GM23338 (cell line): ENCODE measurements around the gene KXD1. TPM values are rescaled to one million over a fixed set of nuclear protein-coding genes. Genes with fewer than 3 reads are reported as not detected.
A peak's percentile ranks its signal among the peaks of the same experiment; 100 is the strongest.

ENCODE experiments used
- ATAC-seq: fragments of 200-7000 bp; cut with Tn5 transposase; 3 replicates; pipeline ENCODE4 v1.9.1; 2020
- DNase-seq: peaks from one replicate; pipeline ENCODE4 v3.0.0-alpha.2; 2015; ENCODE audit warnings: low spot score
- H2AFZ ChIP-seq: fragments of 200-600 bp; sonication (generic); 2 replicates; pipeline ENCODE4 v1.8.0; 2016; ENCODE audit warnings: antibody characterized with exemption, mild to moderate bottlenecking, moderate library complexity
- H3F3A ChIP-seq: fragments of 200-600 bp; sonication (generic); replicated peaks from 2 replicates; pipeline ENCODE4 v1.8.0; 2017; ENCODE audit warnings: antibody characterized with exemption, mixed run types, low read depth
- H3K27ac ChIP-seq: fragments of 200-600 bp; sonication (generic); 2 replicates; pipeline ENCODE4 v1.6.1; 2016; ENCODE audit warnings: low read depth
- H3K27me3 ChIP-seq: fragments of 200-600 bp; sonication (generic); 2 replicates; pipeline ENCODE4 v1.8.0; 2016; ENCODE audit warnings: mild to moderate bottlenecking, mixed run types, moderate library complexity; ENCODE audit not compliant: insufficient read depth
- H3K36me3 ChIP-seq: fragments of 200-600 bp; sonication (generic); 2 replicates; pipeline ENCODE4 v1.8.0; 2016; ENCODE audit warnings: mild to moderate bottlenecking; ENCODE audit not compliant: insufficient read depth
- H3K4me1 ChIP-seq: fragments of 200-600 bp; sonication (generic); 2 replicates; pipeline ENCODE4 v1.8.0; 2016; ENCODE audit warnings: mild to moderate bottlenecking, moderate library complexity; ENCODE audit not compliant: insufficient read depth
- H3K4me2 ChIP-seq: fragments of 200-600 bp; sonication (generic); 2 replicates; pipeline ENCODE4 v1.7.1; 2017; ENCODE audit warnings: mixed run types
- H3K4me3 ChIP-seq: fragments of 200-600 bp; sonication (generic); 2 replicates; pipeline ENCODE4 v1.6.1; 2016; ENCODE audit warnings: mixed run types
- H3K79me2 ChIP-seq: fragments of 200-600 bp; sonication (generic); replicated peaks from 2 replicates; pipeline ENCODE4 v1.8.0; 2017; ENCODE audit warnings: mild to moderate bottlenecking; ENCODE audit not compliant: insufficient read depth
- H3K9me2 ChIP-seq: fragments of 200-600 bp; sonication (generic); 2 replicates; pipeline ENCODE4 v1.8.0; 2017; ENCODE audit not compliant: insufficient read depth
- H4K20me1 ChIP-seq: fragments of 200-600 bp; sonication (generic); replicated peaks from 2 replicates; pipeline ENCODE4 v1.8.0; 2017; ENCODE audit warnings: mild to moderate bottlenecking; ENCODE audit not compliant: insufficient read depth
- H3K27ac Mint-ChIP-seq: 2 replicates; pipeline ENCODE4 v1.8.0; 2020; ENCODE audit warnings: inconsistent platforms, mild to moderate bottlenecking, moderate library complexity, mixed read lengths
- H3K27me3 Mint-ChIP-seq: 3 replicates; pipeline ENCODE4 v1.8.0; 2022; ENCODE audit warnings: low read depth, mild to moderate bottlenecking, moderate library complexity, mixed read lengths, inconsistent platforms; ENCODE audit not compliant: insufficient read depth, poor library complexity
- H3K36me3 Mint-ChIP-seq: 3 replicates; pipeline ENCODE4 v1.8.0; 2021; ENCODE audit warnings: low read depth, mild to moderate bottlenecking, inconsistent platforms, moderate library complexity, mixed read lengths
- H3K4me1 Mint-ChIP-seq: 3 replicates; pipeline ENCODE4 v1.8.0; 2020; ENCODE audit warnings: mild to moderate bottlenecking, inconsistent platforms, mixed read lengths
- H3K4me3 Mint-ChIP-seq: 3 replicates; pipeline ENCODE4 v1.8.0; 2021; ENCODE audit warnings: moderate library complexity, mild to moderate bottlenecking, inconsistent platforms, mixed read lengths
- H3K9me3 Mint-ChIP-seq: 3 replicates; pipeline ENCODE4 v1.8.0; 2020; ENCODE audit warnings: moderate library complexity, mild to moderate bottlenecking, inconsistent platforms, mixed read lengths
- CREB1 ChIP-seq: fragments of 250-450 bp; sonication (Bioruptor Pico); IDR thresholded peaks from 2 replicates; pipeline ENCODE4 v1.5.0; 2020; ENCODE audit warnings: low read depth, mild to moderate bottlenecking, moderate library complexity
- EZH2 ChIP-seq: fragments of 200-600 bp; sonication (generic); IDR thresholded peaks from one replicate; pipeline ENCODE4 v1.8.0; 2017; ENCODE audit warnings: antibody characterized with exemption, mild to moderate bottlenecking, low read depth; ENCODE audit not compliant: unreplicated experiment
- ZNF331 ChIP-seq: fragments of 250-450 bp; sonication (Bioruptor Pico); IDR thresholded peaks from 2 replicates; pipeline ENCODE4 v1.5.0; 2020; ENCODE audit warnings: low read depth, mild to moderate bottlenecking, moderate library complexity
- ZNF462 ChIP-seq: fragments of 250-450 bp; sonication (Bioruptor Pico); IDR thresholded peaks from 2 replicates; pipeline ENCODE4 v1.5.0; 2020; ENCODE audit warnings: mild to moderate bottlenecking, moderate library complexity
- polyA plus RNA-seq: library from polyadenylated mRNA; unstranded; fragments of >200 nt; fragmentation: Nextera tagmentation; extraction: Ambion mirVana; gene quantifications from 2 replicates; pipeline ENCODE4 v1.2.1, GENCODE V29; 2016
- total RNA-seq: library from RNA; depleted of rRNA; stranded (reverse); fragments of >200 nt; shearing (Covaris generic); gene quantifications from 2 replicates; pipeline ENCODE4 v1.2.3, GENCODE V29; 2014

KXD1 gene
- total and polyA plus RNA-seq, 2 experiments from 2014 or later, result 108 to 164 TPM

- TF ChIP-seq ZNF462 (CRISPR knock-in tag), result no peak
These were observed 52.0 kb downstream of the KXD1 start (continued) for GRCh38 chr19:18609717-18610051.

DNA sequence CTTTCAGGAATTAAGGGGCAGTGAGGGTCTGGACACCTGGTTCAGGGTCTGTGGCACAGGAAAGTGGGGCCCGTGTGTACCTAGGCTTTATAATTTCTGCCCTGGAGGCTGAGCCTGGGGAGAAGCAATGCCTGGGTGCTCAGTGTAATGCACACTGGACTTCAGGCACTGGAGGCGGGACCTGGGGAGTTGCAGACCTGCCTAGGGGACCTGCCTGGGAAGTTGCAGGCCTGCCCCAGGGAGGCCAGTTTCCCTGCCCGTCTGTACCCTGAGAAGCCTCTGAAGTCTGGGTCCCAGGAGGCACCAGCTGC lies 52.5 kb downstream of the KXD1 start:
- Histone ChIP-seq H3K4me1 (peaks cover 53% of the 10 kb centered on the region), H4K20me1 (no peaks in the 10 kb centered on the region), H3K27ac (no peak overlapping the region), H2AFZ (no peak overlapping the region), H3K79me2 (no peaks in the 10 kb centered on the region), H3K36me3 (no peaks in the 10 kb centered on the region), H3K4me3 (peak overlapping the region; percentile 76), H3K4me2 (peak overlapping the region; percentile 94), H3K9me2 (no peaks in the 10 kb centered on the region), H3F3A (peaks cover 25% of the 10 kb centered on the region), H3K27me3 (peaks cover 97% of the 10 kb centered on the region)
- H3K27ac Mint-ChIP-seq, result no peak overlapping the region
- peaks cover 42% of the 10 kb centered on the region for H3K4me1 Mint-ChIP-seq
- peak overlapping the region; percentile 23; the same call in 2 of the 3 replicates for H3K4me3 Mint-ChIP-seq
- TF ChIP-seq ZNF331 (CRISPR knock-in tag) (no peak), ZNF462 (CRISPR knock-in tag) (no peak), EZH2 (peak; percentile 16), CREB1 (CRISPR knock-in tag) (no peak)
- peaks cover 3% of the 10 kb centered on the region; the same call in 1 of the 3 replicates for H3K36me3 Mint-ChIP-seq
- no peaks in the 10 kb centered on the region; the same call in 2 of the 3 replicates for H3K9me3 Mint-ChIP-seq
- ATAC-seq (peak; percentile 3), DNase-seq (no peak)
- H3K27me3 Mint-ChIP-seq, result peaks cover 81% of the 10 kb centered on the region
